ENCODE measurements around the gene CMTM3. TPM values are rescaled to one million over a fixed set of nuclear protein-coding genes. Genes with fewer than 3 reads are reported as not detected.

Gene CMTM3
- total and polyA plus RNA-seq, 9 of the 15 experiments (the other 6 are each of a cell fraction or from before 2014, with no cell fraction given), result 4.6 to 33.4 (median 17.5) TPM

DNA sequence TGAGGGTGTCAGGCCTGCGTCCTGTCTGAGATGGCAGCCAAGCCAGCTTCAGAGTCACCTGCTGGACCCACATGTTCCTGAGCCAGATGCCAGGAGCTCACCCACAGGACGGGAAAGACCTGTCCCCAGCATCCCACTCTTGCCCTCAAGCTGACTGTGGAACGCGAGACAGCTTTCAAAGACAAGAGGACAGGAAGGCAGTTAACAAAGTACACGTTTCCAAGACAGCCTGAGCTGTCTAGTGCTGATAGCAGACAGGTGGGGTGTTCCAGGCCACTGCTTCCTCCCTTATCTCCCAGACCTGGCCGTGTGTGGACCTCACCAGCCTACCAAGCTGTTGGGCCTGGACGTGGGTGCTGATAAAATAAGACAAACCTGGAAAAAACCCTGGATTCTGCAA, 13.2 kb downstream of the CMTM3 start (continued):
- TF ChIP-seq, protein P1, sequence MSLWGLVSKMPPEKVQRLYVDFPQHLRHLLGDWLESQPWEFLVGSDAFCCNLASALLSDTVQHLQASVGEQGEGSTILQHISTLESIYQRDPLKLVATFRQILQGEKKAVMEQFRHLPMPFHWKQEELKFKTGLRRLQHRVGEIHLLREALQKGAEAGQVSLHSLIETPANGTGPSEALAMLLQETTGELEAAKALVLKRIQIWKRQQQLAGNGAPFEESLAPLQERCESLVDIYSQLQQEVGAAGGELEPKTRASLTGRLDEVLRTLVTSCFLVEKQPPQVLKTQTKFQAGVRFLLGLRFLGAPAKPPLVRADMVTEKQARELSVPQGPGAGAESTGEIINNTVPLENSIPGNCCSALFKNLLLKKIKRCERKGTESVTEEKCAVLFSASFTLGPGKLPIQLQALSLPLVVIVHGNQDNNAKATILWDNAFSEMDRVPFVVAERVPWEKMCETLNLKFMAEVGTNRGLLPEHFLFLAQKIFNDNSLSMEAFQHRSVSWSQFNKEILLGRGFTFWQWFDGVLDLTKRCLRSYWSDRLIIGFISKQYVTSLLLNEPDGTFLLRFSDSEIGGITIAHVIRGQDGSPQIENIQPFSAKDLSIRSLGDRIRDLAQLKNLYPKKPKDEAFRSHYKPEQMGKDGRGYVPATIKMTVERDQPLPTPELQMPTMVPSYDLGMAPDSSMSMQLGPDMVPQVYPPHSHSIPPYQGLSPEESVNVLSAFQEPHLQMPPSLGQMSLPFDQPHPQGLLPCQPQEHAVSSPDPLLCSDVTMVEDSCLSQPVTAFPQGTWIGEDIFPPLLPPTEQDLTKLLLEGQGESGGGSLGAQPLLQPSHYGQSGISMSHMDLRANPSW (CRISPR knock-in tag; IDR thresholded peaks at IDR 0.05), result no peak
- TF ChIP-seq ZNF224 (CRISPR knock-in tag; IDR thresholded peaks at IDR 0.05) (no peak), SP2 (IDR thresholded peaks at IDR 0.05; ENCODE audit: extremely low read depth, low read depth, low read length, poor library complexity, severe bottlenecking) (no peak), FOXP1 (CRISPR knock-in tag; IDR thresholded peaks at IDR 0.05) (no peak), TSC22D4 (tag; IDR thresholded peaks at IDR 0.05) (no peak), ZNF695 (CRISPR knock-in tag; IDR thresholded peaks at IDR 0.05) (no peak), EHMT2 (IDR thresholded peaks at IDR 0.05) (no peak), HNRNPLL (IDR thresholded peaks at IDR 0.05; ENCODE audit: low read depth, low read length, poor library complexity, severe bottlenecking) (no peak), RAD51 (IDR thresholded peaks at IDR 0.05; ENCODE audit: borderline replicate concordance, low read depth) (no peak), ELF4 (CRISPR knock-in tag; IDR thresholded peaks at IDR 0.05) (no peak), HSF4 (CRISPR knock-in tag; IDR thresholded peaks at IDR 0.05; ENCODE audit: borderline replicate concordance) (no peak), ILF3 (IDR thresholded peaks at IDR 0.05; ENCODE audit: borderline replicate concordance) (no peak), SMARCA4 (IDR thresholded peaks at IDR 0.05) (peak; percentile 82), ZNF444 (CRISPR knock-in tag; IDR thresholded peaks at IDR 0.05) (no peak), KLF16 (IDR thresholded peaks at IDR 0.05) (peak; percentile 91), ARID2 (IDR thresholded peaks at IDR 0.05) (no peak)
- TF ChIP-seq, protein P2, sequence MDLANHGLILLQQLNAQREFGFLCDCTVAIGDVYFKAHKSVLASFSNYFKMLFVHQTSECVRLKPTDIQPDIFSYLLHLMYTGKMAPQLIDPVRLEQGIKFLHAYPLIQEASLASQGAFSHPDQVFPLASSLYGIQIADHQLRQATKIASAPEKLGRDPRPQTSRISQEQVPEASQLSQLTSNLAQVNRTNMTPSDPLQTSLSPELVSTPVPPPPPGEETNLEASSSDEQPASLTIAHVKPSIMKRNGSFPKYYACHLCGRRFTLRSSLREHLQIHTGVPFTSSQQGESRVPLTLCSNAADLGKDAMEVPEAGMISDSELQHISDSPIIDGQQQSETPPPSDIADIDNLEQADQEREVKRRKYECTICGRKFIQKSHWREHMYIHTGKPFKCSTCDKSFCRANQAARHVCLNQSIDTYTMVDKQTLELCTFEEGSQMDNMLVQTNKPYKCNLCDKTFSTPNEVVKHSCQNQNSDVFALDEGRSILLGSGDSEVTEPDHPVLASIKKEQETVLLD (IDR thresholded peaks at IDR 0.05), result peak; percentile 22; the same call in 1 of the 2 replicates
- TF ChIP-seq, protein P3, sequence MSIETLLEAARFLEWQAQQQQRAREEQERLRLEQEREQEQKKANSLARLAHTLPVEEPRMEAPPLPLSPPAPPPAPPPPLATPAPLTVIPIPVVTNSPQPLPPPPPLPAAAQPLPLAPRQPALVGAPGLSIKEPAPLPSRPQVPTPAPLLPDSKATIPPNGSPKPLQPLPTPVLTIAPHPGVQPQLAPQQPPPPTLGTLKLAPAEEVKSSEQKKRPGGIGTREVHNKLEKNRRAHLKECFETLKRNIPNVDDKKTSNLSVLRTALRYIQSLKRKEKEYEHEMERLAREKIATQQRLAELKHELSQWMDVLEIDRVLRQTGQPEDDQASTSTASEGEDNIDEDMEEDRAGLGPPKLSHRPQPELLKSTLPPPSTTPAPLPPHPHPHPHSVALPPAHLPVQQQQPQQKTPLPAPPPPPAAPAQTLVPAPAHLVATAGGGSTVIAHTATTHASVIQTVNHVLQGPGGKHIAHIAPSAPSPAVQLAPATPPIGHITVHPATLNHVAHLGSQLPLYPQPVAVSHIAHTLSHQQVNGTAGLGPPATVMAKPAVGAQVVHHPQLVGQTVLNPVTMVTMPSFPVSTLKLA (conservative IDR thresholded peaks at IDR 0.05), result peak in 1 of 2 experiments; percentile 49; a peak in 2 of 4 replicates
- TF ChIP-seq, protein P4, sequence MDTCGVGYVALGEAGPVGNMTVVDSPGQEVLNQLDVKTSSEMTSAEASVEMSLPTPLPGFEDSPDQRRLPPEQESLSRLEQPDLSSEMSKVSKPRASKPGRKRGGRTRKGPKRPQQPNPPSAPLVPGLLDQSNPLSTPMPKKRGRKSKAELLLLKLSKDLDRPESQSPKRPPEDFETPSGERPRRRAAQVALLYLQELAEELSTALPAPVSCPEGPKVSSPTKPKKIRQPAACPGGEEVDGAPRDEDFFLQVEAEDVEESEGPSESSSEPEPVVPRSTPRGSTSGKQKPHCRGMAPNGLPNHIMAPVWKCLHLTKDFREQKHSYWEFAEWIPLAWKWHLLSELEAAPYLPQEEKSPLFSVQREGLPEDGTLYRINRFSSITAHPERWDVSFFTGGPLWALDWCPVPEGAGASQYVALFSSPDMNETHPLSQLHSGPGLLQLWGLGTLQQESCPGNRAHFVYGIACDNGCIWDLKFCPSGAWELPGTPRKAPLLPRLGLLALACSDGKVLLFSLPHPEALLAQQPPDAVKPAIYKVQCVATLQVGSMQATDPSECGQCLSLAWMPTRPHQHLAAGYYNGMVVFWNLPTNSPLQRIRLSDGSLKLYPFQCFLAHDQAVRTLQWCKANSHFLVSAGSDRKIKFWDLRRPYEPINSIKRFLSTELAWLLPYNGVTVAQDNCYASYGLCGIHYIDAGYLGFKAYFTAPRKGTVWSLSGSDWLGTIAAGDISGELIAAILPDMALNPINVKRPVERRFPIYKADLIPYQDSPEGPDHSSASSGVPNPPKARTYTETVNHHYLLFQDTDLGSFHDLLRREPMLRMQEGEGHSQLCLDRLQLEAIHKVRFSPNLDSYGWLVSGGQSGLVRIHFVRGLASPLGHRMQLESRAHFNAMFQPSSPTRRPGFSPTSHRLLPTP (IDR thresholded peaks at IDR 0.05; ENCODE audit: borderline replicate concordance, extremely low read depth, insufficient read length), result no peak
- TF ChIP-seq, protein P5, sequence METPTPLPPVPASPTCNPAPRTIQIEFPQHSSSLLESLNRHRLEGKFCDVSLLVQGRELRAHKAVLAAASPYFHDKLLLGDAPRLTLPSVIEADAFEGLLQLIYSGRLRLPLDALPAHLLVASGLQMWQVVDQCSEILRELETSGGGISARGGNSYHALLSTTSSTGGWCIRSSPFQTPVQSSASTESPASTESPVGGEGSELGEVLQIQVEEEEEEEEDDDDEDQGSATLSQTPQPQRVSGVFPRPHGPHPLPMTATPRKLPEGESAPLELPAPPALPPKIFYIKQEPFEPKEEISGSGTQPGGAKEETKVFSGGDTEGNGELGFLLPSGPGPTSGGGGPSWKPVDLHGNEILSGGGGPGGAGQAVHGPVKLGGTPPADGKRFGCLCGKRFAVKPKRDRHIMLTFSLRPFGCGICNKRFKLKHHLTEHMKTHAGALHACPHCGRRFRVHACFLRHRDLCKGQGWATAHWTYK (CRISPR knock-in tag; IDR thresholded peaks at IDR 0.05), result no peak
